TTC549 (cell line): ENCODE data around the gene SEC14L3.
"Not testable (repeated sequence)": the region's sequence is repeated elsewhere in the genome, so short reads cannot be mapped to it uniquely, and the experiment has no call there.

Experiments
- FAIRE-seq: peaks from 2 replicates; lab custom pipeline; 2012; peaks lifted over from hg19 to GRCh38; lab: Jason Lieb, UNC

Gene SEC14L3

GRCh38 chr22:30485362-30485988 lies 13.7 kb upstream of the SEC14L3 start:
- no peak for FAIRE-seq

GRCh38 chr22:30483169-30483568 lies 11.4 kb upstream of the SEC14L3 start:
- FAIRE-seq, result no peak

- no peak for FAIRE-seq
These were observed 9.9 kb upstream of the SEC14L3 start for GRCh38 chr22:30481711-30482110.

- no peak for FAIRE-seq
These were observed 8.2 kb upstream of the SEC14L3 start for GRCh38 chr22:30479981-30480380.

- FAIRE-seq, result no peak
These were observed 3.0 kb upstream of the SEC14L3 start for GRCh38 chr22:30474683-30475424.

GRCh38 chr22:30474121-30474520 lies 2.3 kb upstream of the SEC14L3 start:
- no peak for FAIRE-seq

GRCh38 chr22:30472994-30473720 lies 1.3 kb upstream of the SEC14L3 start:
- no peak for FAIRE-seq

GRCh38 chr22:30470655-30471054 lies 1.2 kb downstream of the SEC14L3 start:
- FAIRE-seq, result no peak

- no peak for FAIRE-seq
These were observed 2.7 kb downstream of the SEC14L3 start for GRCh38 chr22:30469165-30469564.

GRCh38 chr22:30460555-30460954 lies 11.3 kb downstream of the SEC14L3 start:
- not testable (repeated sequence) for FAIRE-seq

GRCh38 chr22:30460147-30460546 lies 11.7 kb downstream of the SEC14L3 start:
- no peak for FAIRE-seq

GRCh38 chr22:30459181-30460052 lies 12.4 kb downstream of the SEC14L3 start:
- no peak for FAIRE-seq

- FAIRE-seq, result no peak
These were observed 13.8 kb downstream of the SEC14L3 start for GRCh38 chr22:30457981-30458380.

- FAIRE-seq, result no peak
These were observed 16.6 kb downstream of the SEC14L3 start for GRCh38 chr22:30455075-30455840.

GRCh38 chr22:30453731-30454510 lies 17.9 kb downstream of the SEC14L3 start:
- FAIRE-seq, result no peak

- FAIRE-seq, result no peak
These were observed 19.0 kb downstream of the SEC14L3 start for GRCh38 chr22:30452861-30453260.

- not testable (repeated sequence) for FAIRE-seq
These were observed 20.3 kb downstream of the SEC14L3 start for GRCh38 chr22:30451488-30451887.

GRCh38 chr22:30447656-30448055 lies 24.2 kb downstream of the SEC14L3 start:
- FAIRE-seq, result no peak

- no peak for FAIRE-seq
These were observed 26.2 kb downstream of the SEC14L3 start for GRCh38 chr22:30445438-30446145.
